HepG2 (cell line): ENCODE results near the gene OR4A5.
"Not testable (repeated sequence)": the region's sequence is repeated elsewhere in the genome, so short reads cannot be mapped to it uniquely, and the experiment has no call there.

Experiments
- CBX5 ChIP-seq: sonication (generic); formaldehyde crosslinking; IDR thresholded peaks from 2 replicates; pipeline ENCODE4 v1.4.0; 2020; ENCODE audit warnings: missing genetic modification reagents, borderline replicate concordance
- CTCF ChIP-seq: sonication (generic); formaldehyde crosslinking; IDR thresholded peaks from 2 replicates; pipeline ENCODE4 v1.5.0; 2020; ENCODE audit warnings: mild to moderate bottlenecking, missing genetic modification reagents, moderate library complexity
- ERF ChIP-seq: IDR thresholded peaks from 2 replicates; pipeline ENCODE4 v1.6.1; 2018; ENCODE audit warnings: missing biosample characterization, missing genetic modification reagents
- KAT2B ChIP-seq: fragments of 150-350 bp; IDR thresholded peaks from 2 replicates; pipeline ENCODE4 v1.6.1; 2014; ENCODE audit warnings: low read depth, low read length, borderline replicate concordance
- SMARCC2 ChIP-seq: fragments of 450-650 bp; IDR thresholded peaks from 2 replicates; pipeline ENCODE4 v1.6.1; 2017; ENCODE audit warnings: antibody characterized with exemption, mild to moderate bottlenecking
- SUZ12 ChIP-seq: fragments of 150-350 bp; IDR thresholded peaks from 2 replicates; pipeline ENCODE4 v1.6.1; 2014; ENCODE audit warnings: low read depth, low read length
- TBP ChIP-seq: sonication (generic); formaldehyde crosslinking; IDR thresholded peaks from 2 replicates; pipeline ENCODE4 v1.5.0; 2020; ENCODE audit warnings: missing genetic modification reagents
- TEF ChIP-seq: sonication (generic); formaldehyde crosslinking; IDR thresholded peaks from 2 replicates; pipeline ENCODE4 v1.5.0; 2020; ENCODE audit warnings: missing genetic modification reagents
- ZKSCAN5 ChIP-seq: sonication (generic); formaldehyde crosslinking; IDR thresholded peaks from 2 replicates; pipeline ENCODE4 v1.5.1; 2020; ENCODE audit warnings: mild to moderate bottlenecking, missing genetic modification reagents
- ZNF530 ChIP-seq: sonication (generic); formaldehyde crosslinking; IDR thresholded peaks from 2 replicates; pipeline ENCODE4 v1.5.0; 2020; ENCODE audit warnings: low read depth, mild to moderate bottlenecking, missing genetic modification reagents
- ZSCAN22 ChIP-seq: sonication (generic); formaldehyde crosslinking; IDR thresholded peaks from 2 replicates; pipeline ENCODE4 v1.4.0; 2020; ENCODE audit warnings: mild to moderate bottlenecking, missing genetic modification reagents
- TF ChIP-seq, protein P1 (sequence below): sonication (generic); formaldehyde crosslinking; IDR thresholded peaks from 2 replicates; pipeline ENCODE4 v1.4.0; 2020; ENCODE audit warnings: low read depth, mild to moderate bottlenecking, missing genetic modification reagents

DNA sequence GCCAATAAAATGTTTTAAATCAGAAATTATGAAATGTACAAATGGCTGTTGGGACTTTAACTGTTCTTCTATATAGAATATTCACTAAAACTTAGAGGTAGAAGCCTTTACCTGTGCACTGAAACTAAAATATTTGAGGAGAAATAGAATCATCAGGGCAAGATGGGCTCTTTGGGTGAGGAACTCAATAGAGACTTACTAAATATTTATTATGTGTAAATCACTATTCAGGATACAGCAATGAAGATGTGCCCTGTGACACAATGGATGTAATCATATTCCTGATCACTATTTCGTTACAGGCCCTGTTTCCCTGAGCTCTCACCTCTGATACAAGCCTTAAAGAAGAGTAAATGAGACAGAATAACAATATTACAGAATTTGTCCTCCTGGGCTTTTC is at the start of gene OR4A5:
- TF ChIP-seq ZSCAN22 (CRISPR knock-in tag); TBP (CRISPR knock-in tag); SMARCC2; KAT2B; ZNF530; ERF; CBX5; CTCF (CRISPR knock-in tag); ZKSCAN5; TEF; SUZ12: not testable (repeated sequence)
- TF ChIP-seq, protein P1, sequence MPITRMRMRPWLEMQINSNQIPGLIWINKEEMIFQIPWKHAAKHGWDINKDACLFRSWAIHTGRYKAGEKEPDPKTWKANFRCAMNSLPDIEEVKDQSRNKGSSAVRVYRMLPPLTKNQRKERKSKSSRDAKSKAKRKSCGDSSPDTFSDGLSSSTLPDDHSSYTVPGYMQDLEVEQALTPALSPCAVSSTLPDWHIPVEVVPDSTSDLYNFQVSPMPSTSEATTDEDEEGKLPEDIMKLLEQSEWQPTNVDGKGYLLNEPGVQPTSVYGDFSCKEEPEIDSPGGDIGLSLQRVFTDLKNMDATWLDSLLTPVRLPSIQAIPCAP, result not testable (repeated sequence)
